HG03280 (cell line): ENCODE measurements around the gene IER2.
"Not testable (repeated sequence)": the region's sequence is repeated elsewhere in the genome, so short reads cannot be mapped to it uniquely, and the experiment has no call there.

Experiments used
- ATAC-seq: cut with Tn5 transposase; IDR thresholded peaks from one replicate; pipeline ENCODE4 v1.9.1; 2021; ENCODE audit warnings: mild to moderate bottlenecking, moderate library complexity; ENCODE audit not compliant: unreplicated experiment

The IER2 gene

GRCh38 chr19:13190781-13191540 lies 40.8 kb downstream of the IER2 start:
- no peak for ATAC-seq

- ATAC-seq = no peak
These were observed 45.5 kb downstream of the IER2 start for GRCh38 chr19:13195678-13196077.

GRCh38 chr19:13198634-13199033 lies 48.4 kb downstream of the IER2 start:
- ATAC-seq = no peak

- not testable (repeated sequence) for ATAC-seq
These were observed 51.9 kb downstream of the IER2 start for GRCh38 chr19:13202112-13202511.
